ENCODE measurements around the gene DMD.

DNA sequence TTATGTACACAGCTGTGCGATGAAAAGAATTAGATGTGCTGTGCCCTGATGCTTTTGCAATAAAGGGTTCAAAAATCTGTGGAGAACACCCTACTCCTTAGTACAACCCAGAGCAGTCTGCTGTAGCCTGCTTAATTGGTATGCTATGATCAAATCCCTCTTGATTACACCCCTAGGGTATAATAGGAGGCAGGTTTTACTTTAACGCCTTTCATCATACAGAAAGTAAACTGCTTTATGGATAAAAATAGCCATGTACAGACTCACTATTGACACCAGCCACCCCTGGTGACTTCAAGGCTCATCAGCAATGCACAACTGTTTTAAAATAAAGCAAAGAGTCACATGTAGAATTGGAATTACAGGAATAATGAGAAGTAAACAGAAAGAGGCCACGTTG, 315.3 kb downstream of the DMD start:
- TF ChIP-seq, protein P1, sequence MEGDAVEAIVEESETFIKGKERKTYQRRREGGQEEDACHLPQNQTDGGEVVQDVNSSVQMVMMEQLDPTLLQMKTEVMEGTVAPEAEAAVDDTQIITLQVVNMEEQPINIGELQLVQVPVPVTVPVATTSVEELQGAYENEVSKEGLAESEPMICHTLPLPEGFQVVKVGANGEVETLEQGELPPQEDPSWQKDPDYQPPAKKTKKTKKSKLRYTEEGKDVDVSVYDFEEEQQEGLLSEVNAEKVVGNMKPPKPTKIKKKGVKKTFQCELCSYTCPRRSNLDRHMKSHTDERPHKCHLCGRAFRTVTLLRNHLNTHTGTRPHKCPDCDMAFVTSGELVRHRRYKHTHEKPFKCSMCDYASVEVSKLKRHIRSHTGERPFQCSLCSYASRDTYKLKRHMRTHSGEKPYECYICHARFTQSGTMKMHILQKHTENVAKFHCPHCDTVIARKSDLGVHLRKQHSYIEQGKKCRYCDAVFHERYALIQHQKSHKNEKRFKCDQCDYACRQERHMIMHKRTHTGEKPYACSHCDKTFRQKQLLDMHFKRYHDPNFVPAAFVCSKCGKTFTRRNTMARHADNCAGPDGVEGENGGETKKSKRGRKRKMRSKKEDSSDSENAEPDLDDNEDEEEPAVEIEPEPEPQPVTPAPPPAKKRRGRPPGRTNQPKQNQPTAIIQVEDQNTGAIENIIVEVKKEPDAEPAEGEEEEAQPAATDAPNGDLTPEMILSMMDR (IDR thresholded peaks at IDR 0.05), result no peak
- TF ChIP-seq POLR2A (IDR thresholded peaks at IDR 0.05) (no peak), EP300 (IDR thresholded peaks at IDR 0.05) (no peak)

Measured in ovary (tissue), 3 donors.